Hematopoietic multipotent progenitor cell treated with erythropoietin and hydrocortisone succinate and interleukin-3 and kit ligand, for 8 days (in vitro differentiated cells): ENCODE measurements around the gene CALML5.
A peak's percentile ranks its signal among the peaks of the same experiment; 100 is the strongest.

Source experiments
- DNase-seq: peaks from one replicate; pipeline ENCODE4 v3.0.0-alpha.2; 2015

The CALML5 gene

GRCh38 chr10:5514226-5514850 is 15.0 kb upstream of the CALML5 start:
- DNase-seq = no peak

- DNase-seq = no peak
These were observed 13.7 kb upstream of the CALML5 start for GRCh38 chr10:5512881-5513612.

- DNase-seq = no peak
These were observed 13.0 kb upstream of the CALML5 start for GRCh38 chr10:5512331-5512730.

- no peak for DNase-seq
These were observed 12.5 kb upstream of the CALML5 start for GRCh38 chr10:5511885-5512280.

- DNase-seq = no peak
These were observed 12.0 kb upstream of the CALML5 start for GRCh38 chr10:5511231-5511884.

- DNase-seq = peak; percentile 43
These were observed 11.1 kb upstream of the CALML5 start for GRCh38 chr10:5510281-5511072.

GRCh38 chr10:5509691-5510090 is 10.3 kb upstream of the CALML5 start:
- peak; percentile 14 for DNase-seq

GRCh38 chr10:5509236-5509635 is 9.9 kb upstream of the CALML5 start:
- no peak for DNase-seq

- DNase-seq = no peak
These were observed 9.4 kb upstream of the CALML5 start for GRCh38 chr10:5508786-5509185.

GRCh38 chr10:5508161-5508604 is 8.8 kb upstream of the CALML5 start:
- DNase-seq = no peak

- no peak for DNase-seq
These were observed 8.3 kb upstream of the CALML5 start for GRCh38 chr10:5507649-5508131.

- no peak for DNase-seq
These were observed 7.6 kb upstream of the CALML5 start for GRCh38 chr10:5506751-5507648.

GRCh38 chr10:5506246-5506645 is 6.9 kb upstream of the CALML5 start:
- DNase-seq = no peak

- no peak for DNase-seq
These were observed 5.0 kb upstream of the CALML5 start for GRCh38 chr10:5504146-5505072.

- DNase-seq = no peak
These were observed 4.1 kb upstream of the CALML5 start for GRCh38 chr10:5503477-5503835.

GRCh38 chr10:5502571-5503476 is 3.5 kb upstream of the CALML5 start:
- DNase-seq = no peak

- no peak for DNase-seq
These were observed 2.7 kb upstream of the CALML5 start for GRCh38 chr10:5502061-5502521.

- DNase-seq = no peak
These were observed 1.5 kb upstream of the CALML5 start for GRCh38 chr10:5500910-5501309.

GRCh38 chr10:5500162-5500670 is 846 bp upstream of the CALML5 start:
- no peak for DNase-seq
